ENCODE measurements around the gene MAPK14. TPM values are rescaled to one million over a fixed set of nuclear protein-coding genes. Genes with fewer than 3 reads are reported as not detected.

The MAPK14 gene
- total and polyA plus RNA-seq, 9 of the 15 experiments (the other 6 are each of a cell fraction or from before 2014, with no cell fraction given): 8.8 to 62.7 (median 35.5) TPM

DNA sequence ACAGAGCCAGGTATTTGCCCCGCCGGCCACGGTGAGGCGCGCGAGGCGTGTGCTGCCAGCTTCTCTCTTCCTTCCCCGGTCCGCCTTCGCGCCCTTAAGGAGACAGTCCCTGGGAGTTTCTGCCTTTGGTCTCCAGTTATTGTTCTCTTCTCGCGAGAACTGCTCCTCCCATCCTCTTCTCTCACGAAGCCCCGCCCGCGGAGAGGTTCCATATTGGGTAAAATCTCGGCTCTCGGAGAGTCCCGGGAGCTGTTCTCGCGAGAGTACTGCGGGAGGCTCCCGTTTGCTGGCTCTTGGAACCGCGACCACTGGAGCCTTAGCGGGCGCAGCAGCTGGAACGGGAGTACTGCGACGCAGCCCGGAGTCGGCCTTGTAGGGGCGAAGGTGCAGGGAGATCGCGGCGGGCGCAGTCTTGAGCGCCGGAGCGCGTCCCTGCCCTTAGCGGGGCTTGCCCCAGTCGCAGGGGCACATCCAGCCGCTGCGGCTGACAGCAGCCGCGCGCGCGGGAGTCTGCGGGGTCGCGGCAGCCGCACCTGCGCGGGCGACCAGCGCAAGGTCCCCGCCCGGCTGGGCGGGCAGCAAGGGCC lies at the start of gene MAPK14 (continued):
- TF ChIP-seq HDAC3 (IDR thresholded peaks at IDR 0.05; ENCODE audit: borderline replicate concordance, partially characterized antibody) (peak; percentile 92), ZNF212 (CRISPR knock-in tag; IDR thresholded peaks at IDR 0.05) (no peak), SUPT5H (IDR thresholded peaks at IDR 0.05) (peak; percentile 94), BCL6 (CRISPR knock-in tag; IDR thresholded peaks at IDR 0.05) (0 out of 2 replicates have a peak, but pooled peaks have one; percentile 36), CHD2 (IDR thresholded peaks at IDR 0.05; ENCODE audit: low read depth, low read length) (peak; percentile 100), JUND (IDR thresholded peaks at IDR 0.05; ENCODE audit: borderline replicate concordance, low read depth, low read length) (no peak), JUND (tag; IDR thresholded peaks at IDR 0.05; ENCODE audit: borderline replicate concordance, low read depth, low read length) (no peak; the same call in 2 of the 3 replicates), MBD2 (IDR thresholded peaks at IDR 0.05; ENCODE audit: borderline replicate concordance, low read depth) (peak; percentile 48; the same call in 1 of the 2 replicates), DACH1 (IDR thresholded peaks at IDR 0.05; ENCODE audit: partially characterized antibody) (no peak), SIN3B (IDR thresholded peaks at IDR 0.05; ENCODE audit: low read depth) (peak; percentile 78), CREB1 (IDR thresholded peaks at IDR 0.05) (peak; percentile 62; the same call in 1 of the 2 replicates), CREB1 (CRISPR knock-in tag; IDR thresholded peaks at IDR 0.05) (no peak; the same call in none of the 2 replicates), EHMT2 (IDR thresholded peaks at IDR 0.05) (no peak), TFAM (CRISPR knock-in tag; conservative IDR thresholded peaks at IDR 0.05) (no peak), PTBP1 (IDR thresholded peaks at IDR 0.05; ENCODE audit: low read depth, low read length) (no peak), CC2D1A (IDR thresholded peaks at IDR 0.05) (peak; percentile 96), POLR2B (IDR thresholded peaks at IDR 0.05; ENCODE audit: low read depth, partially characterized antibody) (peak; percentile 94), TEAD1 (CRISPR knock-in tag; IDR thresholded peaks at IDR 0.05) (peak; percentile 33 to 89; a peak in 2 of 4 replicates)
- TF ChIP-seq, protein P1, sequence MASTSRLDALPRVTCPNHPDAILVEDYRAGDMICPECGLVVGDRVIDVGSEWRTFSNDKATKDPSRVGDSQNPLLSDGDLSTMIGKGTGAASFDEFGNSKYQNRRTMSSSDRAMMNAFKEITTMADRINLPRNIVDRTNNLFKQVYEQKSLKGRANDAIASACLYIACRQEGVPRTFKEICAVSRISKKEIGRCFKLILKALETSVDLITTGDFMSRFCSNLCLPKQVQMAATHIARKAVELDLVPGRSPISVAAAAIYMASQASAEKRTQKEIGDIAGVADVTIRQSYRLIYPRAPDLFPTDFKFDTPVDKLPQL (IDR thresholded peaks at IDR 0.05; ENCODE audit: extremely low read depth, insufficient read length): no peak
- TF ChIP-seq, protein P2, sequence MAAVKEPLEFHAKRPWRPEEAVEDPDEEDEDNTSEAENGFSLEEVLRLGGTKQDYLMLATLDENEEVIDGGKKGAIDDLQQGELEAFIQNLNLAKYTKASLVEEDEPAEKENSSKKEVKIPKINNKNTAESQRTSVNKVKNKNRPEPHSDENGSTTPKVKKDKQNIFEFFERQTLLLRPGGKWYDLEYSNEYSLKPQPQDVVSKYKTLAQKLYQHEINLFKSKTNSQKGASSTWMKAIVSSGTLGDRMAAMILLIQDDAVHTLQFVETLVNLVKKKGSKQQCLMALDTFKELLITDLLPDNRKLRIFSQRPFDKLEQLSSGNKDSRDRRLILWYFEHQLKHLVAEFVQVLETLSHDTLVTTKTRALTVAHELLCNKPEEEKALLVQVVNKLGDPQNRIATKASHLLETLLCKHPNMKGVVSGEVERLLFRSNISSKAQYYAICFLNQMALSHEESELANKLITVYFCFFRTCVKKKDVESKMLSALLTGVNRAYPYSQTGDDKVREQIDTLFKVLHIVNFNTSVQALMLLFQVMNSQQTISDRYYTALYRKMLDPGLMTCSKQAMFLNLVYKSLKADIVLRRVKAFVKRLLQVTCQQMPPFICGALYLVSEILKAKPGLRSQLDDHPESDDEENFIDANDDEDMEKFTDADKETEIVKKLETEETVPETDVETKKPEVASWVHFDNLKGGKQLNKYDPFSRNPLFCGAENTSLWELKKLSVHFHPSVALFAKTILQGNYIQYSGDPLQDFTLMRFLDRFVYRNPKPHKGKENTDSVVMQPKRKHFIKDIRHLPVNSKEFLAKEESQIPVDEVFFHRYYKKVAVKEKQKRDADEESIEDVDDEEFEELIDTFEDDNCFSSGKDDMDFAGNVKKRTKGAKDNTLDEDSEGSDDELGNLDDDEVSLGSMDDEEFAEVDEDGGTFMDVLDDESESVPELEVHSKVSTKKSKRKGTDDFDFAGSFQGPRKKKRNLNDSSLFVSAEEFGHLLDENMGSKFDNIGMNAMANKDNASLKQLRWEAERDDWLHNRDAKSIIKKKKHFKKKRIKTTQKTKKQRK (IDR thresholded peaks at IDR 0.05; ENCODE audit: borderline replicate concordance, low read depth, low read length): no peak
- TF ChIP-seq, protein P3, sequence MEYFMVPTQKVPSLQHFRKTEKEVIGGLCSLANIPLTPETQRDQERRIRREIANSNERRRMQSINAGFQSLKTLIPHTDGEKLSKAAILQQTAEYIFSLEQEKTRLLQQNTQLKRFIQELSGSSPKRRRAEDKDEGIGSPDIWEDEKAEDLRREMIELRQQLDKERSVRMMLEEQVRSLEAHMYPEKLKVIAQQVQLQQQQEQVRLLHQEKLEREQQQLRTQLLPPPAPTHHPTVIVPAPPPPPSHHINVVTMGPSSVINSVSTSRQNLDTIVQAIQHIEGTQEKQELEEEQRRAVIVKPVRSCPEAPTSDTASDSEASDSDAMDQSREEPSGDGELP (CRISPR knock-in tag; IDR thresholded peaks at IDR 0.05; ENCODE audit: borderline replicate concordance): peak; percentile 94; the same call in 1 of the 2 replicates
- TF ChIP-seq, protein P4, sequence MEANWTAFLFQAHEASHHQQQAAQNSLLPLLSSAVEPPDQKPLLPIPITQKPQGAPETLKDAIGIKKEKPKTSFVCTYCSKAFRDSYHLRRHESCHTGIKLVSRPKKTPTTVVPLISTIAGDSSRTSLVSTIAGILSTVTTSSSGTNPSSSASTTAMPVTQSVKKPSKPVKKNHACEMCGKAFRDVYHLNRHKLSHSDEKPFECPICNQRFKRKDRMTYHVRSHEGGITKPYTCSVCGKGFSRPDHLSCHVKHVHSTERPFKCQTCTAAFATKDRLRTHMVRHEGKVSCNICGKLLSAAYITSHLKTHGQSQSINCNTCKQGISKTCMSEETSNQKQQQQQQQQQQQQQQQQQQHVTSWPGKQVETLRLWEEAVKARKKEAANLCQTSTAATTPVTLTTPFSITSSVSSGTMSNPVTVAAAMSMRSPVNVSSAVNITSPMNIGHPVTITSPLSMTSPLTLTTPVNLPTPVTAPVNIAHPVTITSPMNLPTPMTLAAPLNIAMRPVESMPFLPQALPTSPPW (CRISPR knock-in tag; IDR thresholded peaks at IDR 0.05): peak; percentile 67
- TF ChIP-seq, protein P5, sequence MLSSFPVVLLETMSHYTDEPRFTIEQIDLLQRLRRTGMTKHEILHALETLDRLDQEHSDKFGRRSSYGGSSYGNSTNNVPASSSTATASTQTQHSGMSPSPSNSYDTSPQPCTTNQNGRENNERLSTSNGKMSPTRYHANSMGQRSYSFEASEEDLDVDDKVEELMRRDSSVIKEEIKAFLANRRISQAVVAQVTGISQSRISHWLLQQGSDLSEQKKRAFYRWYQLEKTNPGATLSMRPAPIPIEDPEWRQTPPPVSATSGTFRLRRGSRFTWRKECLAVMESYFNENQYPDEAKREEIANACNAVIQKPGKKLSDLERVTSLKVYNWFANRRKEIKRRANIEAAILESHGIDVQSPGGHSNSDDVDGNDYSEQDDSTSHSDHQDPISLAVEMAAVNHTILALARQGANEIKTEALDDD (IDR thresholded peaks at IDR 0.05): peak; percentile 89
